WERI-Rb-1 (cell line): ENCODE results near the gene CTNNA1.
A peak's percentile ranks its signal among the peaks of the same experiment; 100 is the strongest.
"Not testable (repeated sequence)": the region's sequence is repeated elsewhere in the genome, so short reads cannot be mapped to it uniquely, and the experiment has no call there.

Experiments used
- DNase-seq: peaks from one replicate; pipeline ENCODE4 v3.0.0-alpha.2; 2020
- H3K27ac ChIP-seq: fragments of 250-450 bp; sonication (Bioruptor Pico); 2 replicates; pipeline ENCODE4 v1.5.1; 2020; ENCODE audit warnings: mild to moderate bottlenecking, moderate library complexity
- H3K27me3 ChIP-seq: fragments of 250-450 bp; sonication (Bioruptor Pico); 2 replicates; pipeline ENCODE4 v1.5.1; 2021; ENCODE audit warnings: mild to moderate bottlenecking, low read depth, moderate library complexity; ENCODE audit not compliant: insufficient read depth, severe bottlenecking
- H3K36me3 ChIP-seq: fragments of 250-450 bp; sonication (Bioruptor Pico); 2 replicates; pipeline ENCODE4 v1.5.1; 2020; ENCODE audit warnings: mild to moderate bottlenecking, moderate library complexity
- H3K4me3 ChIP-seq: 2 replicates; pipeline ENCODE4 v1.5.1; 2011; ENCODE audit warnings: low read depth, mild to moderate bottlenecking, control low read depth, low read length
- H3K9me3 ChIP-seq: fragments of 250-450 bp; sonication (Bioruptor Pico); 2 replicates; pipeline ENCODE4 v1.5.1; 2021; ENCODE audit warnings: mild to moderate bottlenecking, moderate library complexity; ENCODE audit not compliant: severe bottlenecking
- CTCF ChIP-seq: IDR thresholded peaks from 2 replicates; pipeline ENCODE4 v1.5.1; 2011; ENCODE audit warnings: low read depth, mild to moderate bottlenecking, control low read depth, inconsistent platforms, low read length

Gene CTNNA1

GRCh38 chr5:138748630-138749081, 4.6 kb upstream of the CTNNA1 start:
- Histone ChIP-seq H3K27ac (no peak overlapping the region), H3K27me3 (no peaks in the 10 kb centered on the region), H3K36me3 (0 out of 2 replicates have a peak, but pooled peaks cover under 1% of the 10 kb centered on the region), H3K9me3 (no peaks in the 10 kb centered on the region), H3K4me3 (no peak overlapping the region)
- DNase-seq, result no peak
- no peak for TF ChIP-seq CTCF

- not testable (repeated sequence) for H3K27ac ChIP-seq, DNase-seq, H3K4me3 ChIP-seq
Observed at GRCh38 chr5:138751344-138751743, 1.9 kb upstream of the CTNNA1 start.

DNA sequence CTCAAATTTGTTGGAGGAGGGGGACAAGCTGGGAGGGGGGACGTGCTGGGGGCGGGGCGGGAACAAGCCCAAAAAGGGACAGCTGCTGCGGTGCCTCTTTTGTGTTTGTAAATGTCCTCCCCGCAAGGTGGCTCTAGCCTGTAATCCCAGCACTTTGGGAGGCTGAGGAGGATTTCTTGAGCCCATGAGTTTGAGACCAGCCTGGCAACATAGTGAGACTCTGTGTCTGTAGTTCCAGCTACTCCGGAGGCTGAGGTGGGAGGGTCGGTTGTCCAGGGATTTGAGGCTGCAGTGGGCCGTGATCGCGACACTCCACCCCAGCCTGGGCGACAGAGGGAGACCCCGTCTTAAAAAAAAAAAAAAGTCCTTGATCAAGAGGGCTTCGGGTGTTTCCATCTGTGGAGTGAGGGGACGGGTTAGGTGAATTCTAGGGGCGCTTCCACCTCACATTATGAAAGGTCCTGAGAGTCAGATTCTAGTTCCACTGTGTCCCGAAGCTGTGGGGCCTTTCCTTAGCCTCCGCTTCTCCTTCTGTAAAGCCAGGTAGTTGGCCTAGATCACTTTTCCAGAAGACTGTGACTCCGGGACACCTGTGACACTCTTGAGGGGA, 779 bp upstream of the CTNNA1 start:
- DNase-seq, result peak; percentile 63
- Histone ChIP-seq H3K9me3 (no peaks in the 10 kb centered on the region), H3K27ac (peak overlapping the region; percentile 99), H3K4me3 (peak overlapping the region; percentile 61), H3K36me3 (peaks cover 11% of the 10 kb centered on the region), H3K27me3 (no peaks in the 10 kb centered on the region)
- peak; percentile 47; the same call in 1 of the 2 replicates for TF ChIP-seq CTCF

More at GRCh38 chr5:138751344-138751743, 1.9 kb upstream of the CTNNA1 start:
- not testable (repeated sequence) for H3K27me3 ChIP-seq, H3K9me3 ChIP-seq, H3K36me3 ChIP-seq

DNA sequence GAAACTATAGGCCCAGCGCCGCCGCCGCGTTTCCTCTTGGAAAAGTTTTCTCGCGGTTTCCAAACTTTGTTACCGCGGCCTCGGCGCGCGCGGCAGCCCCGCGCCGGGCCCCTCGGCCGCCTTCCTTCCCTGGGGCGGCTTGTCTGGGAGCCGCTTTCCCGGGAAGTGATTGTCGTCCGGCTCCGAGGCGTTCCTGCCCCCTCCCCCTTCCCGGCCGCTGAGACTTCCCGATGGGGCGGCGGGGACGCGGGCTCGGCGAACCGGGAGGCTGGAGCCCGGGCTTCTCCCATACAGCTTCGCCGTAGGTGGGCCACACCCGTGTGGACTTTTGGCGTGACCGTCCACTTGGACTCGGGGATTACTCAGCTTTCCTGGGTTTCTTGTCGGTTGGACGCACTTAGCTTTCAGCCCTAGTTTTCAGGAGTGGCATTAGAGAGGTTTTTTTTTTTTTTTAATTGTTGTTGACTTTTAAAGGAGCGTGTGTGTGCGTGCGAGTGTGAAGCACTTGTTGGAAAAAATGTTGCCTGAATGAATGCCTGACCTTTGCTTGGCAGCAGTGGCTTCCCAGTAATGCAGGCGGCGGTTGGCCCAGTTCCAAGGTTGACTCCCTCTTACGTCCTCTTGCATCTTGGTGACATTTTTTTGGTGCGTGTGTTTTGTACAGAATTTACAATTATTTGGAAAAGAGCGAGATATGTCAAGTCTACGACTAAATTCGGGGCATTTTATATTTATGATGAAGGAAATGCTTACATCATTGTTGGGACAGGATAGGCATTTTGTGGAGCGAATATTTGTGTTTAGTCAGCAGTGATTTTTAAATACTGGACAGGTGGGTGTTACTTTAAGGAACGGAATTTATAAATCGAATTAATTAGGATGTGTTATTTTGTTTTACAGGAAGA, 821 bp downstream of the CTNNA1 start:
- DNase-seq, result peak; percentile 30
- Histone ChIP-seq H3K9me3 (no peaks in the 10 kb centered on the region), H3K27me3 (no peaks in the 10 kb centered on the region), H3K4me3 (peak overlapping the region; percentile 61), H3K27ac (peak overlapping the region; percentile 99), H3K36me3 (peaks cover 21% of the 10 kb centered on the region)
- TF ChIP-seq CTCF, result no peak

DNA sequence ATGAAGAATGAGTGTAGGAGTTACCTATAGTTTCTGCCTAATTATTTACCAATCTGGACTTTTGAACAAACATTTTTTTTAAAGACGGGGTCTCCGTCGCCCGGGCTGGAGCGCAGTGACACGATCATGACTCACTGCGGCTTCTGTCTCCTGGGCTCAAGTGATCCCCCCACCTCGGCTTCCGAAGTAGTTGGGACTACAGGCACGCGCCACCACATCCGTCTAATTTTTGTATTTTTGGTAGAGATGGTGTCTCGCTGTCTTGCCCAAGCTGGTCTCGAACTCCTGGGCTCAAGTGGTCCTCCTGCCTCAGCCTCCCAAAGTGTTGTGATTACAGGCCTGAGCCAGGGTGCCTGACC, 1.5 kb downstream of the CTNNA1 start:
- H3K4me3 ChIP-seq, result no peak overlapping the region
- DNase-seq, result no peak
- H3K9me3 ChIP-seq, result no peaks in the 10 kb centered on the region
- TF ChIP-seq CTCF, result no peak
- H3K36me3 ChIP-seq, result peaks cover 21% of the 10 kb centered on the region
- H3K27me3 ChIP-seq, result no peaks in the 10 kb centered on the region
- H3K27ac ChIP-seq, result no peak overlapping the region

DNA sequence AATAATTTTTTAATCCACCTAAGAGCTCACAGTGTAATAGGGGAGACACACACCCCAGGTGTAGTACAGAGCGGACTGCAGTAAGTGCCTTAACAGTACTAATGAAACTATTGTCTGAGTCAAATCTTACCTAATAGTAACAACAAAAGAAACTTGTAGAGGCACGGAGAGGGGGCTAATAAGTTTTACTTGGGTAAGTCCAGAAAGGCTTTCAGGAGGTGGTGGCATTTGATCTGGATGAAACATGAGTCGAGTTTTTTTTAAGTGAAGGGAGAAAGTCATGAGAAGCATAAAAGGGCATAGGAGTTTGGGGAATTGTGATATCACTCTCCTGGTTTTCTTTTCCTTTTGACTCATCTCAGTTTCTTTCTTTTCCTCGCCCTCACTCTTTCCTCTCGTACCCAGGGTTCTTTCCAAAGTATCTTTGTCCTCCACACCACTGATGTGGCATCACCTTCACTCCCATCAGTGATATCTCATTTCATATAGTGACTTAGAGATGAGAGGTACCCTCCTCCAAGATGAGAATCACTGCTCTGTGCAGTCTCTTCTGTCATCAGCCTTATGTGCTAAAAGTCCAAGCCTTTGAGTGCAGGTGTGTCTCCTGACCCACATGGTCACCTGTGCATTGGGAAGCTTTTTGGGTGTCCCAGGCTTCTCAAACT, 2.0 kb downstream of the CTNNA1 start:
- DNase-seq, result no peak
- Histone ChIP-seq H3K4me3 (no peak overlapping the region), H3K36me3 (peaks cover 21% of the 10 kb centered on the region), H3K27ac (no peak overlapping the region), H3K27me3 (no peaks in the 10 kb centered on the region), H3K9me3 (no peaks in the 10 kb centered on the region)
- TF ChIP-seq CTCF, result no peak
